HFFc6 (cell line): Measurements from ENCODE around the gene PRRT1. TPM values are rescaled to one million over a fixed set of nuclear protein-coding genes. Genes with fewer than 3 reads are reported as not detected.

Experiments
- DNase-seq: peaks from one replicate; pipeline ENCODE4 v3.0.0-alpha.2; 2018
- H3K27ac Mint-ChIP-seq: 2 replicates; pipeline ENCODE4 v1.8.0; 2020; ENCODE audit warnings: mild to moderate bottlenecking, mixed read lengths
- H3K27me3 Mint-ChIP-seq: 2 replicates; pipeline ENCODE4 v1.8.0; 2021; ENCODE audit warnings: mild to moderate bottlenecking, moderate library complexity, mixed read lengths; ENCODE audit not compliant: insufficient read depth
- H3K36me3 Mint-ChIP-seq: 2 replicates; pipeline ENCODE4 v1.8.0; 2021; ENCODE audit warnings: low read depth, mixed read lengths
- H3K4me1 Mint-ChIP-seq: 2 replicates; pipeline ENCODE4 v1.8.0; 2020; ENCODE audit warnings: low read depth, mixed read lengths
- H3K4me3 Mint-ChIP-seq: 2 replicates; pipeline ENCODE4 v1.8.0; 2020; ENCODE audit warnings: mild to moderate bottlenecking, moderate library complexity, mixed read lengths
- H3K9me3 Mint-ChIP-seq: 2 replicates; pipeline ENCODE4 v1.8.0; 2020; ENCODE audit warnings: mild to moderate bottlenecking, mixed read lengths
- long read RNA-seq: library from polyadenylated mRNA; unstranded; transcript quantifications from one replicate; pipeline ENCODE4 v2.0.0, GENCODE V29; 2019
- total RNA-seq, 6 experiments: library from RNA; stranded (reverse); fragmentation: NEBNext Ultra II Directional; extraction: Animal tissue kit (Norgen Biotek cat#: 25700); gene quantifications; 2 replicates in 1 of 6; 3 replicates in 5 of 6; pipeline ENCODE4 v1.2.3, GENCODE V29; 2021
- TF ChIP-seq, protein P1 (sequence below): fragments of 200-600 bp; sonication (generic); IDR thresholded peaks from 2 replicates; pipeline ENCODE4 v1.5.0; 2021; ENCODE audit warnings: antibody characterized with exemption, mild to moderate bottlenecking

PRRT1 gene
- 1 to 10 TPM; 2.6 to 5.8 (median 5.1) TPM for total RNA-seq
- long read RNA-seq, partial matches to known transcripts = 1 of 6 reads
- long read RNA-seq, other reads (novel, unspliced or antisense) = 1 of 6 reads

DNA sequence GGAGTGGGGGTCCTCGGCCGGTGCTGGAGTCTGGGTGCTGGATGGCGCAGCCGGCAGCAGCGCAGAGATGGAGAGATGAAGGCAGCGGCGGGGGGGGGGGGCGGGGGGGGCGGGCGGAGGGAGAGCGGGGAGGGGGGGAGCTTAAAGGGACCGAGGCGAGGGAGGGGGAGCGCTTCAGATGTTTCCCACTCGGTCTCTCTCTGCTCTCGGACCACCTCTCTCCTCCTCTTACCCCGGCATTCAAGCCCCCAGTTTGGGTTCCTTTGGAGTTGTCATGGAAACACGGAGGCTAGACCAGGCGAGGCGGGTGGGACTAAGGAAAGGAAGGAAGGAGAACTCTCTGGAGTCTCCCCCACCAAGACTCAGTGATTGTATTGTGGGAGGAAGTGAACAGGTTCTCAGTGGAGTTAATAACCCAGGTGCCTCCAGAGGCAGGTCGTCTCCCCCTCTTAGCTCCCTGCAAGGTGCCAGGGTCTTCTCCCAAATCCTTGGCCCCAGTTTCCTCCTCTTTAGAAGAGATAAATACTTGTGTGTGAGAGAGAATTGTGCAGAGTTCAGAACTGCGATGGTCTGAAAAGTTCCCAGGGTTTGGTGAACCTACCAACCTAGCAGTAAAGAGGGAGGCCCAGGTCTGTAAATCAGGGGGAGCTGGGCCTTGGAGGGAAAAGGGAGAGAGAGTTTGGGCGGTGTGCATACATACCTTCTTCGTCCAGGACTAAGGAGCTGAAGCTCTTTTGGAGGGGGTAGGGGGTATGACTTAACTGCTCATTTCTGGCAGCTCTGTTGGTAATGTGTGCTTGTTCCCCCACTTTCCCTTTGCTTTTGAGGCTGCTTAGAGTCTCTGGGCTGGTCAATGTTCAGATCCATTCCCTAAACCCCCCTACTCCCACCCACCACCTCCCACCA lies at the start of gene PRRT1:
PRRT1 (minus strand) TSS at position 77 of the 906 bp plus-strand sequence. CDS start 112 bp downstream, outside the sequence.
- Mint-ChIP-seq H3K4me3 (peak within 1 kb of the TSS; percentile 100), H3K27me3 (peaks cover 5% of the 10 kb centered on the region), H3K4me1 (peaks cover 43% of the 10 kb centered on the region), H3K9me3 (no peaks in the 10 kb centered on the region), H3K27ac (peak within 1 kb of the TSS; percentile 97), H3K36me3 (peaks cover 13% of the 10 kb centered on the region; the same call in 1 of the 2 replicates)
- no peak for DNase-seq
- TF ChIP-seq, protein P1, sequence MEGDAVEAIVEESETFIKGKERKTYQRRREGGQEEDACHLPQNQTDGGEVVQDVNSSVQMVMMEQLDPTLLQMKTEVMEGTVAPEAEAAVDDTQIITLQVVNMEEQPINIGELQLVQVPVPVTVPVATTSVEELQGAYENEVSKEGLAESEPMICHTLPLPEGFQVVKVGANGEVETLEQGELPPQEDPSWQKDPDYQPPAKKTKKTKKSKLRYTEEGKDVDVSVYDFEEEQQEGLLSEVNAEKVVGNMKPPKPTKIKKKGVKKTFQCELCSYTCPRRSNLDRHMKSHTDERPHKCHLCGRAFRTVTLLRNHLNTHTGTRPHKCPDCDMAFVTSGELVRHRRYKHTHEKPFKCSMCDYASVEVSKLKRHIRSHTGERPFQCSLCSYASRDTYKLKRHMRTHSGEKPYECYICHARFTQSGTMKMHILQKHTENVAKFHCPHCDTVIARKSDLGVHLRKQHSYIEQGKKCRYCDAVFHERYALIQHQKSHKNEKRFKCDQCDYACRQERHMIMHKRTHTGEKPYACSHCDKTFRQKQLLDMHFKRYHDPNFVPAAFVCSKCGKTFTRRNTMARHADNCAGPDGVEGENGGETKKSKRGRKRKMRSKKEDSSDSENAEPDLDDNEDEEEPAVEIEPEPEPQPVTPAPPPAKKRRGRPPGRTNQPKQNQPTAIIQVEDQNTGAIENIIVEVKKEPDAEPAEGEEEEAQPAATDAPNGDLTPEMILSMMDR = no peak

- Mint-ChIP-seq H3K27me3 (peaks cover 16% of the 10 kb centered on the region), H3K27ac (no peak overlapping the region), H3K9me3 (no peaks in the 10 kb centered on the region), H3K4me3 (no peak overlapping the region), H3K4me1 (peaks cover 10% of the 10 kb centered on the region), H3K36me3 (no peaks in the 10 kb centered on the region)
- TF ChIP-seq, protein P1 = no peak
- DNase-seq = no peak
Observed at GRCh38 chr6:32200711-32201475, 49.2 kb upstream of the PRRT1 start.

- no peak overlapping the region for H3K4me3 Mint-ChIP-seq
- H3K4me1 Mint-ChIP-seq = peaks cover 25% of the 10 kb centered on the region
- no peaks in the 10 kb centered on the region for H3K36me3 Mint-ChIP-seq
- H3K27ac Mint-ChIP-seq = no peak overlapping the region
- H3K9me3 Mint-ChIP-seq = no peaks in the 10 kb centered on the region
- DNase-seq = no peak
- TF ChIP-seq, protein P1 = no peak
- H3K27me3 Mint-ChIP-seq = peaks cover 14% of the 10 kb centered on the region
Observed at GRCh38 chr6:32198866-32199265, 47.1 kb upstream of the PRRT1 start.

DNA sequence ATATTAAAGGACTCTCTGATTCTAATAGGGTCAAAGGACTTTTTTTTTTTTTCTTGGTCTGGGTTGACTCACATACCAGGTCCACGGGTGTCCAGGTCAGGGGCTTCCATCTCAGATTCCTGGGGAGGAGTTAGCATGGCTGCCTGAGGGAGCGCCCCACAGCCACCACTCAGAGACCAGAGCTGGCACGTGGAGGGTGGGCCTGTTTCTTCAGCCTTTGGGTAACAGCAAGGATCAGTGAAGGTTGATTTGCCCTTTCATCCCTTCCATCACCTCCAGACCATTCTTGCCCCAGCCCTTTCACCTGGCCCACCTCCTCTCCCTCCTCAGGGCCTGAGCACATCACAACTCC lies 46.6 kb upstream of the PRRT1 start:
- TF ChIP-seq, protein P1 = no peak
- Mint-ChIP-seq H3K4me3 (no peak overlapping the region), H3K4me1 (peaks cover 30% of the 10 kb centered on the region), H3K36me3 (no peaks in the 10 kb centered on the region), H3K27ac (no peak overlapping the region), H3K27me3 (peaks cover 11% of the 10 kb centered on the region), H3K9me3 (no peaks in the 10 kb centered on the region)
- DNase-seq = no peak

DNA sequence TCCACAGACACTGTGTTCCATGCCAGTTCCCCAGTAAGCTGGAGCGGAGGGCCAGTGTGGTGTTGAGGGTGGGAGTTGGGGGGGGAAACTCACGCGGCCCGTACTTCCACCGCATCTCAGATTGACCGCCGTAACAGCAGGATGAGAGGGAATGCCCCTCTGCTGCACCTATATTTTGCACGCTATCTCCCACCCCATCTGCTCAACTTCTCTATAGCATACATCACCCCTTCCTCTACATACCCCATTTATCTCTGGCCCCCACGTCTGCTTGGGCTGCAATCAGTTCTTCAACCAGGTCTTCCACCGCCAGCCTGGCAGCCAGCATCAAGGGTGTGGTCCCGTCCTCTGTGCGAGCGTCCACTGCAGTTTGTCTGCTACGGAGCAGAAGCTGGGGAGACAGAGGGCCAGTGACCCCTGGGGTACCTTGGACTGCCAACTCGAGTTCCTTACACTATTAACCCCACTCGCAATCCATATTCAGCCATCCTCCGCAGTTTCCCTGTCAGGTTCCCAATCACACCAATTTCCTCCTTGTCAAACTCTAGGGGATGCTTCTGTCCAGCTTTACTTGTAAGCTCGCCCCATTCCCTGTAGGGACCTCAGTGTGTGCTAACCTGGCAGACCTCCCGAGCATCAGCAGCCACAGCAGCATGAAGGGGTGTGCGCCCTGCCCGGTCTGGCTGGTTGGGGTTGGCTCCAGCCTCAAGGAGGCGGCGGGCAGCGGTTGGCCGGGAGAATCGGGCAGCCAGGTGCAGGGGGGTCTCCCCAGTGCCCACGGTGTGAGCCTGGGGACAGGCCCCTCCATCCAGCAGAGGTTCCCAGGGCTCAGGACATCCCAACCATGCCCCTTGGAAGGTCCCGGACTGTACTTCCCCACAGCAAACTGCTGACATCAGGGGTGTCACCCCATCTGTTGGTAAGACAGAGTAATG lies 45.2 kb upstream of the PRRT1 start:
- H3K9me3 Mint-ChIP-seq = no peaks in the 10 kb centered on the region
- peak overlapping the region; percentile 100 for H3K27ac Mint-ChIP-seq
- H3K4me3 Mint-ChIP-seq = peak overlapping the region; percentile 95
- DNase-seq = no peak
- TF ChIP-seq, protein P1 = peak; percentile 33
- H3K4me1 Mint-ChIP-seq = peaks cover 42% of the 10 kb centered on the region
- peaks cover 11% of the 10 kb centered on the region for H3K27me3 Mint-ChIP-seq
- H3K36me3 Mint-ChIP-seq = no peaks in the 10 kb centered on the region
